Fibroblast of lung (primary cell): ENCODE data around the gene KLF17. TPM values are rescaled to one million over a fixed set of nuclear protein-coding genes. Genes with fewer than 3 reads are reported as not detected.

Experiments used
- DNase-seq, 2 donors: peaks; one replicate each; pipeline versions ENCODE4 v3.0.0 to v3.0.0-alpha.2; 2010; ENCODE audit warnings: low read depth in 2 of 2
- H2AFZ ChIP-seq: 2 replicates; pipeline ENCODE4 v1.5.1; 2012; ENCODE audit warnings: low read length, control low read depth, inconsistent platforms
- H3K27ac ChIP-seq: 2 replicates; pipeline ENCODE4 v1.5.1; 2011; ENCODE audit warnings: low read length, control low read depth; ENCODE audit not compliant: insufficient read depth
- H3K27me3 ChIP-seq: 2 replicates; pipeline ENCODE4 v1.5.1; 2011; ENCODE audit warnings: mild to moderate bottlenecking, low read length; ENCODE audit not compliant: control insufficient read depth, insufficient read depth
- H3K36me3 ChIP-seq: 2 replicates; pipeline ENCODE4 v1.5.1; 2011; ENCODE audit warnings: low read length; ENCODE audit not compliant: control insufficient read depth, insufficient read depth
- H3K4me1 ChIP-seq: 2 replicates; pipeline ENCODE4 v1.5.1; 2011; ENCODE audit warnings: low read length; ENCODE audit not compliant: control insufficient read depth, insufficient read depth; ENCODE audit errors: extremely low read depth
- H3K4me2 ChIP-seq: 2 replicates; pipeline ENCODE4 v1.5.1; 2011; ENCODE audit warnings: low read length, control low read depth; ENCODE audit not compliant: insufficient read depth; ENCODE audit errors: extremely low read depth
- H3K4me3 ChIP-seq, 4 experiments: fragments of 200-600 bp in 1 of 4; sonication (generic) in 1 of 4; replicated peaks in 1 of 4; 2 replicates each; pipeline ENCODE4 v1.5.1; 2011 to 2016; ENCODE audit warnings: low read length in 4 of 4, low read depth in 3 of 4, mild to moderate bottlenecking in 3 of 4, control low read depth in 2 of 4, inconsistent platforms in 1 of 4, mixed read lengths in 1 of 4; ENCODE audit not compliant: insufficient read depth in 1 of 4; ENCODE audit errors: control extremely low read depth in 1 of 4
- H3K79me2 ChIP-seq: 2 replicates; pipeline ENCODE4 v1.5.1; 2012; ENCODE audit warnings: mild to moderate bottlenecking, low read length, inconsistent platforms; ENCODE audit not compliant: control insufficient read depth, insufficient read depth
- H3K9ac ChIP-seq: 2 replicates; pipeline ENCODE4 v1.5.1; 2011; ENCODE audit warnings: mild to moderate bottlenecking, low read length, control low read depth; ENCODE audit not compliant: insufficient read depth
- H3K9me3 ChIP-seq: 2 replicates; pipeline ENCODE4 v1.5.1; 2012; ENCODE audit warnings: low read depth, low read length; ENCODE audit not compliant: control insufficient read depth, insufficient read depth
- H4K20me1 ChIP-seq: 2 replicates; pipeline ENCODE4 v1.5.1; 2011; ENCODE audit warnings: low read length; ENCODE audit not compliant: control insufficient read depth, insufficient read depth; ENCODE audit errors: extremely low read depth
- EZH2 ChIP-seq: IDR thresholded peaks from 2 replicates; pipeline ENCODE4 v1.5.1; 2012; ENCODE audit warnings: low read length, control low read depth, mild to moderate bottlenecking; ENCODE audit errors: missing control alignments
- polyA plus RNA-seq, 2 donors: library from polyadenylated mRNA; depleted of rRNA in 1 of 2; stranded (reverse) in 1 of 2; unstranded in 1 of 2; fragments of >200 nt; gene quantifications; 2 replicates each; pipeline ENCODE4 v1.2.1, GENCODE V29; 2011 to 2012; ENCODE audit warnings: missing spikeins in 1 of 2
- total RNA-seq: library from RNA; depleted of rRNA; stranded (reverse); fragments of >200 nt; gene quantifications from 2 replicates; pipeline ENCODE4 v1.2.1, GENCODE V29; 2014
- TF ChIP-seq, protein P1 (sequence below), 2 donors: IDR thresholded peaks in 1 of 2; conservative IDR thresholded peaks in 1 of 2; 1 replicate in 1 of 2; 2 replicates in 1 of 2; pipeline ENCODE4 v1.5.1; 2011 to 2012; ENCODE audit warnings: low read length in 2 of 2, control low read depth in 1 of 2, inconsistent platforms in 1 of 2, low read depth in 1 of 2, mild to moderate bottlenecking in 1 of 2

Gene KLF17
- total and polyA plus RNA-seq, 2 donors (not counting 1 experiment from before 2014, with no cell fraction given) = 0.05 to 0.50 TPM

DNA sequence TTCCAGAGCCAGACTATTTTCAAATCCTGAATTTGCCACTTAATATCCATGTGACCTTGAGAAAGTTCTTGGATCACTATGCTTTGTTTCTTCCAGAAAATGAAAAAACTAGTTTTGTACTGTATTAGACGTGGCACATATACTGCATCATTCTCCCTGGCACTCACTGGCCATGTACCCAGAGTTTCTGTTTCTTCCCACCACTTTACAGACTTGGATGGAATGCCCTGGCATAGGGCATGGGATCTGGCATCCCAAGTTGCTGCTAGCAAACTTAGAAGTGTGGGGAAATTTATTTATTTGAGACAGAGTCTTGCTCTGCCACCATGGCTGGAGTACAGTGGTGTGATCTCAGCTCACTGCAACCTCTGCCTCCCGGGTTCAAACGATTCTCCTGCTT lies 12.8 kb downstream of the KLF17 start:
- H3K27ac ChIP-seq = no peak overlapping the region
- H3K9ac ChIP-seq = no peak overlapping the region
- no peaks in the 10 kb centered on the region for H3K4me1 ChIP-seq
- no peaks in the 10 kb centered on the region for H3K36me3 ChIP-seq
- no peak overlapping the region for H3K4me3 ChIP-seq
- no peak overlapping the region for H2AFZ ChIP-seq
- H3K4me2 ChIP-seq = no peak overlapping the region
- H3K79me2 ChIP-seq = no peaks in the 10 kb centered on the region
- no peak for DNase-seq
- no peaks in the 10 kb centered on the region for H4K20me1 ChIP-seq
- no peaks in the 10 kb centered on the region for H3K27me3 ChIP-seq
- H3K9me3 ChIP-seq = no peaks in the 10 kb centered on the region
- TF ChIP-seq, protein P1, sequence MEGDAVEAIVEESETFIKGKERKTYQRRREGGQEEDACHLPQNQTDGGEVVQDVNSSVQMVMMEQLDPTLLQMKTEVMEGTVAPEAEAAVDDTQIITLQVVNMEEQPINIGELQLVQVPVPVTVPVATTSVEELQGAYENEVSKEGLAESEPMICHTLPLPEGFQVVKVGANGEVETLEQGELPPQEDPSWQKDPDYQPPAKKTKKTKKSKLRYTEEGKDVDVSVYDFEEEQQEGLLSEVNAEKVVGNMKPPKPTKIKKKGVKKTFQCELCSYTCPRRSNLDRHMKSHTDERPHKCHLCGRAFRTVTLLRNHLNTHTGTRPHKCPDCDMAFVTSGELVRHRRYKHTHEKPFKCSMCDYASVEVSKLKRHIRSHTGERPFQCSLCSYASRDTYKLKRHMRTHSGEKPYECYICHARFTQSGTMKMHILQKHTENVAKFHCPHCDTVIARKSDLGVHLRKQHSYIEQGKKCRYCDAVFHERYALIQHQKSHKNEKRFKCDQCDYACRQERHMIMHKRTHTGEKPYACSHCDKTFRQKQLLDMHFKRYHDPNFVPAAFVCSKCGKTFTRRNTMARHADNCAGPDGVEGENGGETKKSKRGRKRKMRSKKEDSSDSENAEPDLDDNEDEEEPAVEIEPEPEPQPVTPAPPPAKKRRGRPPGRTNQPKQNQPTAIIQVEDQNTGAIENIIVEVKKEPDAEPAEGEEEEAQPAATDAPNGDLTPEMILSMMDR (conservative IDR thresholded peaks at IDR 0.05 in 1 of 2, IDR thresholded peaks at IDR 0.05 in 1 of 2; ENCODE audit: low read depth in 1 of 2, low read length in 2 of 2) = no peak
- no peak for TF ChIP-seq EZH2

DNA sequence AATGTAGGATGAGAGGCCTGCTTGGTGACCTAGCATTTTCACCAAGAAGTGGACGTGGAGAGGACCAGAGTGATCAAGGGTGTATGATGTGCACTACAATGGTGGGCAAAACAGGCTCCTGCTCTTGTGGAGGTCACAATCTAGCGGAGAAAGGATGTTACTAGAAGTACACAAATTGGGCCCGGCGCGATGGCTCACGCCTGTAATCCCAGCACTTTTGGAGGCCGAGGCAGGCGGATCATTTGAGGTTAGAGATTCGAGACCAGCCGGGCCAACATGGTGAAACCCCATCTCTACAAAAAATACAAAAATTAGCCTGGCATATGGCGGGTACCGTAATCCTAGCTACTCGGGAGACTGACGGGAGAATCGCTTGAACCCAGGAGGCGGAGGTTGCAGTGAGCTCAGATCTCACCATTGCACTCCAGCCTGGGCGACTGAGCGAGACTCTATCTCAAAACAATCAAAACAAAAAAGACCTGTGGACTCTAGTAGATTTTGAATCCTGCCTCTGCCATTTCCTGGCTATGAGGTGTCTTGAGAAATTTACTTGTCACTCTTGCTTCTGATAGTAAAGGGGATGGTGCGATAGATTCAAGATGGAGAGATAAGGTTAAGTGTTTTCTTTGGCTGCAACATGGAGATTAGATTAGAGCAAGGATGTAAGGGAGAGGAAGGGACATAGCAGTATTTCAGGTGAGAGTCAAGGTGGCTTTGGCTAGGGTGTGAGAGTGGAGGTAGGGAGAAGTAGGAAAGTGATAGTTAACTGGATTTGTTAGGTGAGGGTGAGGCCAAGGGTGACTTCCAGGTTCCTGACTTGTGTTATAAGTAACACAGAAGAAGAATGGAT lies 15.7 kb downstream of the KLF17 start:
- Histone ChIP-seq H3K27ac (no peak overlapping the region), H3K4me2 (no peak overlapping the region), H3K9ac (no peak overlapping the region), H3K4me3 (no peak overlapping the region), H3K4me1 (no peaks in the 10 kb centered on the region), H2AFZ (no peak overlapping the region), H3K79me2 (no peaks in the 10 kb centered on the region), H3K27me3 (no peaks in the 10 kb centered on the region), H3K9me3 (no peaks in the 10 kb centered on the region), H3K36me3 (no peaks in the 10 kb centered on the region), H4K20me1 (no peaks in the 10 kb centered on the region)
- no peak for TF ChIP-seq EZH2
- TF ChIP-seq, protein P1 (conservative IDR thresholded peaks at IDR 0.05 in 1 of 2, IDR thresholded peaks at IDR 0.05 in 1 of 2; ENCODE audit: low read depth in 1 of 2, low read length in 2 of 2) = no peak
- no peak for DNase-seq

DNA sequence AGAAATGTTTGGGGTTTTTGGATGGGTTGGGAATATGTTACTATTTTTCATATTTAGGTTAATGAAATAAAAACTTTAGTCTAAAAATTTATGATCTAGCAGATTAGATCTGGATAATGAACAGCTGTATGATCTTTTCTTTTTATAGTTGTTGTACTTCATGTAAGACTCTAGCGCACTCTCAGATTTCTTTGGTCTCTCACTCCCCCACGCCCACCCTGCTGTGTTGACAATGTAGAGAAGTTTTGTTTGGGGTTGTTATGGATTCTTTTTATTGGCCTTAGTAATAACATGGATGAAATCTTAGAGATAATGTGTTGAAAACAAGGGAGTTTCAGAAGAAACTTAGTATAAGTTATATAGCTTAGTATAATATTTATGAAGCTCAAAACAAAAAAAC lies 17.3 kb downstream of the KLF17 start:
- Histone ChIP-seq H3K9ac (no peak overlapping the region), H3K4me3 (no peak overlapping the region), H2AFZ (no peak overlapping the region), H3K27ac (no peak overlapping the region), H3K27me3 (peaks cover under 1% of the 10 kb centered on the region), H3K9me3 (no peaks in the 10 kb centered on the region), H3K4me2 (no peak overlapping the region), H4K20me1 (no peaks in the 10 kb centered on the region), H3K79me2 (no peaks in the 10 kb centered on the region), H3K4me1 (no peaks in the 10 kb centered on the region), H3K36me3 (no peaks in the 10 kb centered on the region)
- DNase-seq = no peak
- TF ChIP-seq EZH2 = no peak
- TF ChIP-seq, protein P1 (conservative IDR thresholded peaks at IDR 0.05 in 1 of 2, IDR thresholded peaks at IDR 0.05 in 1 of 2; ENCODE audit: low read depth in 1 of 2, low read length in 2 of 2) = no peak
